C4-2B (cell line): ENCODE measurements around the gene CHRNA7.

ENCODE experiments used
- CTCF ChIP-seq: fragments of 450-650 bp; conservative IDR thresholded peaks from 2 replicates; pipeline ENCODE4 v1.5.1; 2017; ENCODE audit warnings: mild to moderate bottlenecking
- ZFX ChIP-seq: fragments of 450-650 bp; IDR thresholded peaks from 2 replicates; pipeline ENCODE4 v1.6.1; 2017

DNA sequence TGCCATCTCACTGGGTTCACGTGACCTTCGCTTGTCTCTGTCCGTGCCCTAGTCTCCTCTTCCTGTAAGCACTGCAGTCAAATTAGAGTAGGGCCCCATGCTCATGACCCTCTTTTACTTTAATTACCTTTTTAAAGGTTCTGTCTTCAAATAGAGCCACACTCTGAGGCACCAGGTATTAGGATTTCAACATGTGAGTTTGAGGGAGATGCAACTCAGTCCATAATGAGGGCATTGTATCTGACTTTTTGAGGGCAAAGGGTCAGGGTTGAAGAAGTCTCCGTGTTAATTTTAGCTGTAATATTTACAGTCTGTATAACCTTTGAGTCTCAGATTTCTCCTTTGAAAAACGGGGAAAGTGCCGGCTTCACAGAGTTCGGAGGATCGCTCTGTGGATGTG, 82.9 kb downstream of the CHRNA7 start:
- TF ChIP-seq CTCF (no peak), ZFX (no peak)
